Left renal cortex interstitium (tissue), 4 donors: ENCODE results near the gene TSPAN17. TPM values are rescaled to one million over a fixed set of nuclear protein-coding genes. Genes with fewer than 3 reads are reported as not detected.
A peak's percentile ranks its signal among the peaks of the same experiment; 100 is the strongest.
"Not testable (repeated sequence)": the region's sequence is repeated elsewhere in the genome, so short reads cannot be mapped to it uniquely, and the experiment has no call there.

Source experiments
- DNase-seq, 4 donors: peaks; one replicate each; pipeline ENCODE4 v3.0.0-alpha.2; 2013; ENCODE audit warnings: low read depth in 4 of 4, low spot score in 2 of 4, missing footprints in 1 of 4
- polyA plus RNA-seq, 4 donors: library from polyadenylated mRNA; unstranded; fragments of 120-200 nt; gene quantifications; one replicate each; pipeline ENCODE4 v1.2.1, GENCODE V29; 2013; ENCODE audit not compliant: insufficient read length in 4 of 4

TSPAN17 gene
- polyA plus RNA-seq, 4 donors = 29.2 to 37.8 (median 33.5) TPM

DNA sequence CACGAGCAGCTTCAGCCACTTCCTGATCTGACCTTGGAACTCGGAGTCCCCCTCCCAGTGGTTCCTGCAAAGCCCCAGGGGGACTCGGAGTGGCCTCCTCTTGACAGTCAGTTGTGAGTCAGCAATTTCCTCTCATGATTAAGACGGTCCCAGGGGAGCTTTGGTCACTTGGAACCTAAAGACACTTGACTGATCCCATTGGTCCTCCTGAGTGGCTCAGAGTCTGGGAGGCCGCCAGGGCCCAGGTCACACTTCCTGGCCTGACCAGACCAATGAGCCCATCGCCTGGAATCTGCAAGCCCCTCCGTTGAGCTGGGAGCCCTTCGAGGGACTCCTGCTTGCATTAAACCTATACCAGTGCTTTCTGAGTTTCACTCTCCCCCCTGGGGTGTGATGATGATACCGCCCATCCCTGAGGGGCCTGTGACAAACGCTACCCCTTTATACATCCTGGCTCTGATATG lies 29.1 kb downstream of the TSPAN17 start:
- DNase-seq = no peak

DNA sequence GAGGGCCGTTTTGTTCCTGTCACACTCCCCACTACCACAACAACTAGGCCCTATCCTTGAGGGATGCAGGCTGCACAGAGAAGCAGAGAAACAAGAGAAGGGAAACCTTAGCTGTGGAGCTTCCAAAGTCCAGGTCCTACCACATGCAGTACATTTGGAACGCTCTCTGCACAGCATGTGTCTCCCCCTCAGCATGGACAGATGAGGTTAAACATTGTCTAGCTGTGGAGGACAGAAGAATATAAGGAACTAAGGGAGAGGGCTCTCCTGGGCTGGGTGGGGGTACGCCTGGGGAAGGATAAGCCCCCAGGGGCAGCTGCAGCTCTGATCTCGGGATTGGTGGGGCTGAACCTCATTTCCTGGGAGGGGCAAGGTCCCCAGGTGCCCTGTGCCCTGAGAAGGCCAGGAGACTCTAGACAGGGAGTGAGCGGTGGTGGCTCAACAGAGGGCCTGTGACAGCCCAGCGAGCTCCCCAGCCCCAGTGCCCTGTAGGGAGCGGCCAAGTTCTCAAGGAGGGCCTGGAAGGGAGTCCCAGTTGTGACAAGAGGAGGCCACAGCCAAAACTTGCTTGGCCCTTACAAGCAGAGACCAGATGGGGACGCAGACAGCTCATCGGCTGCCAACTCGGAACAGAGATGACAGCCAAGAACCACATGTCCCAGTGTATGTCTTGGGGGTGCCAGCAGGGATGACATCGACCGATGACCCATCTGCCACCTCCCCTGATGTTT lies 30.1 kb downstream of the TSPAN17 start:
- no peak for DNase-seq

DNA sequence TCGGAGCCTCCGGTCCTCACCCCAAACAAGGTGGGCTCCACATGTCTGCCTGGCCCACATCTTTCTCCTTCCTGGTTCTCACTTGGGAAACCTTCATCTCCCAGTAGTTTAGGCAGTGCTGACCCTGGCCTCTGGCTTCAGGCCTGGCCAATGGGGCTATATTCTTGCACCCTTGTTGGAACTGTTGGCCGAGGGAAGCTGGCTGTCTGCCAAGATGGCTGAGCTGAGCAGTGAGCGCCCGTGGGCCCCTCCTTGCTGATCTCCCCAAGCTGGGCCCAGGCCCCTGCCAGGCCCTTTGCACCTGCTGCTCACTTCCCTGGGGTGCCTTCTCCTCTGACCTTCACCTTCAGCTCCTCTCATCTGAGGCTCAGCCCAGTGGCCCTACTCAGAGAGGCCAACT lies 31.3 kb downstream of the TSPAN17 start:
- no peak for DNase-seq

DNA sequence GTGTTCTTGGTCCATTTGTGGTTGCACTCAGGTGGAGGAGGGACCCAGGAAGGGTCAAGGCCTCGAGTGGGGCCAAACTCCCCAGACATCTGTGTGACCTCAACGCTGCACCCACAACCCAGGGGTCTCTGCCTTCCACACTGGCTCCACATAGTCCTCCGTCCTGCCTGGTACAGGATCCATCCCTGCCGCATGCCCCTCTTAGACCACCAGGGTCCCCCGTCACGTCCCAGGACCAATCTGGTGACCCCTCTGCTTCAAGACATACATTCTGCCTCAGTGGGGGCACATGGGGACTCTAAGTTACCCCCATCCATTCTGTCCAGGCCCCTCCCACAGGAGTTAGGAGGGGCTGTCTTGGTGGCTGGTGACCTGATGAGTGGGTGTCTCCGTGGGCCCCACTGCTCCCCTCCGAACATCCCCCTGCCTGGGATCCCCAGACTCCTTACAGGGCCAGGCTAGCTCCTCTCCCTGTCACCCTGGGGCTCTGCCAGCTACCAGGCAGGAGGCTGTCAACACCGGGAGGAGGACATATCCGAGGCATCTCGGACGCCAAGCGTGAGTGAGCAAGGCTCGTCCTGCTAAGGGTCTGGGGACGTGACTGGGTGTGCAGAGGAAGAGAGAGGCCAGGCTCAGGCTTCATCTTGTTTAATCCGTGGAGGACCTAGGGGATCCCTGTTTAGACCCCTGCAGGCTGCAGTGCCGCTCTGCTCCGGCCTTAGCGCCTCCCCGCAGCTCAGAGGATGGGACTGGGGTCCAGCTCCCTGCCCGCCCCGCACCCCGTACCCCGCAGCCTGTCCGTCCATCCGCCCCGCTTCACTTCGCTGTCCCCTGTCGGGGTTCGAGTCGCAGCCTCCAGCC lies 32.3 kb downstream of the TSPAN17 start:
- no peak for DNase-seq

DNA sequence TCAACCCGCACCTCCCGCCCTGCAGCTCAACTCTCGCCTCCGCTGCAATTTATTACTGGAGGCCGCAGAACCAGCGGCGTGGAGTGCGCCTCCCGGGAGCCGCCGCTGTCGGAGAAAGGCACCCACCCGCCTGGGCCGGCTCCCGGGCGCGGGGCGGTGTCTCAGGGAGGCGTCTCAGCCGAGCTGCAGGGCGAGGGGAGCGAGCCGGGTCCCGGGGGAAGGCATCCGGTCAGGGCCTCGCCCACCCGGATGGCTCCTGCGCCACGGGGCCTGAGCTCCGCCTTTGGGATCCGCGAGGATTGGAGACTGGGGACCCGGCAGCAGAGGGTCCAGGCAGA lies 32.9 kb downstream of the TSPAN17 start:
- no peak for DNase-seq

DNA sequence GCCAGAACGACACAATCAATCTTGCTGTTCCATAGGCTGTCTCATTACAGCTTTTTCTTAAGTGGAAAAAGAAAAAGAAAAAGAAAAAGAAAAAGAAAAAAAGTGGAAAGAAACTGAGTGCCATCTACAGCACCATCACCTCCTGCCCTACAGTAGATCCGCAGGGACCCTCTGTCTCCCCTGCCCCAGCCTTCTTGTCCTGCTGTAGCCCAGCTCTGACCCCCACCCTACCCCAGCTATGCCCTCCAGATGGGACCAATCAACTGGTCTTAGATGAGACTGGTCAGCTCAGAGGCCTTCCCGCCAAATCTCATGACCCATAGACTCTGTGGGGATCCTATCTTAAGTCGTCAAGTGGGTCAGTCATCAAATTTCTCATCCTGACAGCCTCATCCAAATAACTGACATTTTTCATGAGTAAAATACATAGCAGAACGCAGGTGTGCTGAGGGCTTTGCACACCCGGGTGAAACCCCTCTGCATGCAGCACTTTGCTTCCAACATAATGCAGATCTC lies 34.8 kb downstream of the TSPAN17 start:
- no peak for DNase-seq

DNA sequence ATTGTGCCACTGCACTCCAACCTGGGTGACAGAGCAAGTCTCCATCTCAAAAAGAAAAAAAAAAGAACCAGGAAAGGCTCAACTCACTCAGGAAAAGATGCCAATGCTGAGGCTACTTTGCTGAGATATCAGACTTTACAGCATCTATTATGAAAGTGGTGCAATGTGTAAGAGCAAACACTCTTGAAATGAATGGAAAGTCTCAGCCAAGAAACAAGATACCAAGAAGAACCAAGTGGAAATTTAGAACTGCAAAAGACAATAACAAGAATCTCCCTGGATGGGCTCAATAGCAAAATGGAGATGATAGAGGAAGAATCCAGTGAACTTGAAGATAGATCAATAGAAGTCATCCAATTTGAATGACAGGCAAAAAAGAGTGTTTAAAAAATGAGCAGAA lies 37.7 kb downstream of the TSPAN17 start:
- DNase-seq = no peak

DNA sequence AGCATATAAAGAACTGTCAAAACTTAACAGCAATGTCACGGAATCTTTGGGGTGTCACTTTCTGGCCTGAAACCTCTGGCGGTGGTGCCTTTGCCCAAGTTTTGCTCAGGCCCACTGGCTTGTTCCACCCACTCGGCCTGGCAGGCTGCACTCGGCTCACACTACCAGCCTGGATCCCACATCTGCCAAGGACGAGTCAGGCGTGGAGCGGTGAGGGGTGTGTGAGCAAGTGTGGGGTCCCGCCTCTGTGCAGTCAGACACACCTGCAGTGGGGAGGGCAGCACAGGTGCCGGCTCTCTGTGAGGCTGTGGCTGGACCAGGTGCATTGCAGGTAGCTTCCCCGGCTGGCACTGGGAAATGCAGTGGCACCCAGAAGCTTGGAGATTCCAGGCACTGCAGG lies 40.0 kb downstream of the TSPAN17 start:
- no peak for DNase-seq

DNA sequence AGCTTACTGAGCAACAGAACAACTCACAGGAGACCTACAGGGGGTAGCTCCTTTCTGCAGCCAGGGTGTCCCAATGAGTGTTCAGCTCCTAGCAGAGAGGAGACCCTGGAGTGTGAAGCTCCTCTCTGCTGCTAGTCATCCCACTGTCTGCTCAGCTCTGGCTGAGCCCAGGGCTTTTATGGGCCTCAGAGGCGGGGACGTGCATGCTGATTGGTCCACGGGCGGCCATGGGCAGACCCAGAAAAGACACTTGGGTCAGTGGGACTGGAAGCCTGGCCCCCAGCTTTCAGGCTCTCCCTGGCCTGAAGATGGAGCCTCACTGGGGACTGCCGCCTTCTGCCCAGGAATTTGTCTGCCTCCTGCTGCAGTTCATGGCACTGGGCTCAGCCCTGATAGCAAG lies 40.6 kb downstream of the TSPAN17 start:
- DNase-seq = no peak

DNA sequence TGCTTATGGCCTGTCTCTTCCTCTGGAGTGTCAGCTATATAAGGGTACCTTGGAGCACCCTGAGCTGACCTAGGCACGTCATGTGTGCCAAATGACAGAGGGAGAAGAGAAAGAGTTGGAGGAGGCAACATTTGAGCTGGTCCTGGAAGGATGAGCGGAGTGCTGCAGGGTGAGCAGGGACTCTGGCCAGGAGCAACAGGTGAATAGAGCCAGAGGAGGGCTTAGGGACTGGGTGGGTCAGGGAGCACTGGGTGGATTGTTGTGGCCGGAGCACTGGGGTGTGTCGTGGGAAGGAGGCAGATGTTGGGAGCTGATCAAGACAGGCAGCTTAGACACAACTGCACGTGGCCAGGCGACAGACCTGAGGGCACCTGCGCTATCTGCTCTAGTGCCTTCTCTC lies 43.6 kb downstream of the TSPAN17 start:
- DNase-seq = no peak

DNA sequence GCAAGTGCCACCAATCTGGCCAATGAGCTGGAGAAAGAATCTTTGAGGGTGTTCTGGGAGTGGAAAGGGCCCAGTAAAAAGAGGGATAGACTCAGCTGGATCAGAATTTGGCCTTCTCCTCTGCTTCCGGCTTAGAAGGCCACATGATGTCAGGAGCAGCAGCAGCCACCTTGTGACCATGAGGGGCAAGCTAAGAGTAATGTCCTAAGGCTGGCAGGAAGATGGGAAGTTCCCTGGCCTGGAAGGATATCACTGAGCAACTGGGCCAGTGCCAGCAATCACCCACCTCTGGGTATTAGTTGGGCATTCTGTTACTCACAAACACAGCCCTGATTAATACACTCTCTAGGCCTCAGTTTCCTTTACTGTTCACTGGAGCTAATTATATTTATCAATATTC lies 44.2 kb downstream of the TSPAN17 start:
- no peak for DNase-seq

DNA sequence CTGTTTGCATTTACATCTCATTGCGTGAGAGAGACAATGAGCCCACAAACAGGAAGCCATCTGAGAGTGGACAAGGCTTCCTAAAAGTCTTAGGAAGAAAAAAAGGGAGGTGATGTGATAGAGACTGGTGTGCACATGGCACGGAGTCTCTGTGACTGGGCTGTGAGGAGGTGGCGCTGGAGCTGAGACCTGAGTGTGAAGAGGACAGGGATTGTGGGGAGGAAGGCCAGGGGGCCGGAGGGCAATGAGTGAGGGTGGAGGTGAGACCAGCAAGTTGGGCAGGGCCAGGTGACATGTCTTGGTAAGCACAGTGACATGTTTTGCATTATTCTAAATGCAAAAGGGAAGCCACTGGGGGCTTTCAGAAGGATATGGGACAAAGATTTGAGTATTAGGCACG lies 45.0 kb downstream of the TSPAN17 start:
- DNase-seq = no peak

DNA sequence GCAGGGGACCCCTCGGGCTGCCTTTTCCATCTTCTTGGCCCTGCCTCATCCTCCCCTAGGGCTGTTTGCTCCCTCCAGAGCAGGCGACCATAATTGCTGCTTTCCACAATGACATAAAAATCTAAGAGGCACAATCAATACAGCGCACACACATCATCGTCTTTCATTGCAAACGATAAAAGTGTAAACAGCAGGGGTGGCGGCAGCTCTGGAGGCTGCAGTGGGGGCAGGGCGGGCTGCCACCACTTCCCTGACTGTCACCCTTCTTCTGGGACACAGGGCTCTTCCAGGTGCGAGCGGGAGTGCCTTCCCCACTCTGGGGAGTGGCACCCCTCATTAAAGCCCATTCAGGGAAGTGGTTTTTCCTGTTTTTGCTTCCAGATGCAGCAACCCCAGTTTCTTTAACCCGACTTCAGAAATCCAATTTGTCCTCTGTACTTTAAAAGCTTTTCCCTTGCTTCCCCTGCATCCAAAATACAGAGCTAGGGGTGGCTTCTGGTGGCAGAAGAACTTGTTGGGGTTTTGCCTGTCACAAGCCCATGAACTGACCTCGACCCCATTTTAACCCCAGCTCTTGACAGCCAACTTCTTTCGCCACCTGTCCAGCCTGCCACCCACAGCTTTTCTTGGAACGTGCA lies 45.7 kb downstream of the TSPAN17 start:
- no peak for DNase-seq

DNA sequence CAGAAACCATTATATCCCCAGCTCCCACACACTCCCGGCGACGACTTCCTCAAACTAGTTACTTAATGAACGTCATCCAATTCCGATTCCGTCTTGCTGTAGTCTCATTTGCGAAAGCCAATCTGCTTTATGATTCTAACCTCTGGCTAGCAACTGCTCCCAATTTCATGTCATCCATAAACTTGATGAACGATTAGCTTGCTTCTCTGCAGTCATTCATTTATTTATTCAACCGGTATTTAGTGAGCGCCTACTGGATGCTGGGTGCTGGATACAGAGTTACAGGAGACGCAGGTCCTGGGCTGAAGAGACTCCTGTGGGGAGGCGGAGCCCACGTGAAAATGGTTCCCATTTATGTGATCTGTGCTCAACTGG lies 46.2 kb downstream of the TSPAN17 start:
- peak in 1 of 4 donors; percentile 28 for DNase-seq

DNA sequence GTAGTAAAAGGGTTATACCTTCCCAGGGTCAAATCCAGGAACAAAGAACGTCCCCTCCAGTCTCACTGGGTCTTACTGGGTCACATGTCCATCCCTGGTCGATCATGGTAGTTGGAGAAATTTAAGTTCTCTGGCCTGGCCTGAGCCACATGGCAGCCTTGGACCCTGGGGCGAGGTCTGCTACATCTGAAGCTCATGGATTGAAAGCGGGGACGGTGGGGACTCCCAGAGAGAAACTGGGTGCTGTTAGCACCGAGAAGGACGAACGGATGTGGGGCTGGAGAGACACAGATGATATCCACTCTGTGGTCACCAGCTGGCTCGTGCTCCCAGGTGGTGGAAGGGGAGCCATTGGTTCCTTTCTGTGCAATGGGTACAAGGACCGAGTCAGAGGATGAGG lies 46.9 kb downstream of the TSPAN17 start:
- no peak for DNase-seq

DNA sequence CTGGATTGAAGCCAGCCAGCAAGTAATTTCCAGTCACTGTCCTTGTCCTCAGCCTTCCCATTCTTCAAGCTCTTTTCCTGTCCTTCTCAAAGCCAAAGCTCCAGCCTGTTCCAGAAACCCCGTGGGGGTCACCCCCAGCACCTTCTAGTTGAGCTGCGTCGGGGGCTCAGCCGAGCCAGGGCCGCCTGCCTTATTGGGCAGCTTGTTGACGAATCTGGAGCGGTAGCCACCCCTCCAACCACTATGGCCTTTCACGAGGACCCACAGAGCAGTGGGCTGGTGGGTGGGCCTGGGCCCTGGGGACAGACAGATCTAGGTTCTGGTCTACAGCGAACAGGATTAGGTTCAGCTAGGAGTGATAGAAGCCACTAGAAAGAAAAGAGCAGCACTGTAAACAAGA lies 47.3 kb downstream of the TSPAN17 start:
- no peak for DNase-seq

DNA sequence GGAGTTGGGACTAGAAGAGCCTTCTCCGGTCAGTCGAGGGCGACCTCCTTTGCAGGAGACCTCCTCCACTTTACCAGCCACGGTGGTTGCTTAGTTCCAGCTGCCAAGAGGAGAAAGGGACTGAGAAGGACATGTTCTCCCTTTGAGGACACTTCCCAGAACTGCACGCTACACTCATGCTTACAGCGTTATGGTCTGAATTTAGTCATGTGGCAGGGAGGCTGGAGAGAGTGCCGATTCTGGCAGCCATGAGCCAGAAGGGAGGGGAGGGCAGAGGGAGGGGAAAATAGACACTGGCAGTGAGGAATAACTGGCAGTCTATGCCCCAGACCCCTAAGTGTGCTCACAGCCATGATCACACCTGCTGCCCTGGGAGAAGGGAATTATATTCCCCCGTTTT lies 47.8 kb downstream of the TSPAN17 start:
- no peak for DNase-seq

DNA sequence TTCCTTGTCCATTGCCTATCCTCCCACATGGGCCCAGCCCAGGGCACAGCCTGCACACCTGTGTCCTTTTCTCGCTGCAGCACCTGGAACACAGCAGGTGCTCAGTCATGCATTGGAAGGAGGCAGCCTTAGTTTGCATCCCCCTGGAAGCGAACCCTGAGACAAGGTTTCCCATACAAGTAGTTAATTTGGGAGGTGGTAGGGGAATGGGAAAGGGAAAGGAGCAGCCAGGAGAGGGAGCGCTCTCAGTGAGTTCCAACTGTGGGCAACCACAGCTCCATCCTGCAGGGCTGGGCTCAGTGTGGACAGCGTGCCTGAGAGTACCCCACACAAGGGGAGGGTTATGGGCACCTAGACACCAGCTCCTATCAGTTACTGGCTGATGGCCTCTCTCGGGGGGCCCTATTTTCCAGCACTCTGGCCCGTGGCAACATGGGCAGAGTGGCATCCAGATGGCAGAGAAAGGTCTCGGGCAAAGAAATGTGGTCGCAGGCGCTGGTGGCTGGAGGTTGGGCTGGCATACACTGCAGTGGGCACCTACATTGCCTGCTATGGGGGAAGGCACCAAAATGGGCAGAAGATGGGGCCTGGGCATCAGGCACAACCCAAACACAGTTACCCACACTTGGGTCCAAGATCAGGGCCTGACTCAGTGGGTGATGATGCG lies 50.1 kb downstream of the TSPAN17 start:
- DNase-seq = no peak

DNA sequence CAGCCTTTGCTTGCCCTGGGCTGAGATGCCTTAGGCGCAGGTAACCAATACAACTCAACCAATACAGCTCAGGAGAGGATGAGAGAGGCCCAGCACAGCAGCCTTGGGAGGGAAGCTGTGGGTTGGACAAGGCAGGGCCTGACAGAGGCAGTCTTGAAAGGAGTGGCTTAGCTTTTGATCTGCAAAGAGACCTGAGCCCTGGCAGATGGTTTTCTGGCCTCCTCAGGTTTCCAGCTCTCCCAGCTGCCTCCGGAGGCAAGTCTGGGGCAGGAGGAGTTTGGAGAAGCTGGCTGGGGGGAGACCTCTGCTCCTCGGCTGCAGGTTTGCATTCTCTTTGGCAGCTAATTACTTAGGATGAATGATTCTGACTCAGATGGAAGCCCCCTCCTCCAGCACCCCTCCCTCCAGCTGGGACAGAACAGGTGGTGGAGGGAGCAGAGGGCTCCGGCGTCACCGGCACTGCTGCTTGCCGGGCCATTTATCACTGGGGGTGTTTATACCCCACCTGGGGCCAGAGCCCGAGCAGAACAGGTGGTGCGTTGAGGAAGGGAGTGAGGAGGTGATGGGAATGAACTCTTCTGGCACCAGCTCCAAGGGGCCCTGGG lies 50.8 kb downstream of the TSPAN17 start:
- DNase-seq = peak in 1 of 4 donors; percentile 37

DNA sequence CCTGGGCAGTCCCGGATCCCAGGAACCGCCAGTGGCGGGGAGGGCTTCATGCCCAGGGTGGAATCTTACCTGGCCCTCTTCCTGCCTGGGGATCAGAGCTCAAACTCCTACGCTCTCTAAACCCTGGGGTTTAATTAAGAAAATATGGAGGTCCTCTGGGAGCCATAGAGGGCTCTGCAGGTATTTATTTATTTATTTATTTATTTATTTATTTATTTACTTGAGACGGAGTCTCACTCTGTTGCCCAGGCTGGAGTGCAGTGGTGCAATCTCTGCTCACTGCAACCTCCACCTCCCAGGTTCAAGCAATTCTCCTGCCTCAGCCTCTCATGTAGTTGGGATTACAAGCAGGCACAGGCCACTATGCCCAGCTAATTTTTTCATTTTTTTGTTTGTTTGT lies 52.2 kb downstream of the TSPAN17 start:
- not testable (repeated sequence) for DNase-seq
